HepG2 (cell line): ENCODE data around the gene KDM3B. TPM values are rescaled to one million over a fixed set of nuclear protein-coding genes. Genes with fewer than 3 reads are reported as not detected.

Source experiments
- ATAC-seq: fragments of 200-7000 bp; cut with Tn5 transposase; 3 replicates; pipeline ENCODE4 v1.9.1; 2020; ENCODE audit warnings: mild to moderate bottlenecking, moderate library complexity
- BruUV-seq: library from RNA; stranded (reverse); fragments of 400-500 nt; replicated peaks from 2 replicates; lab custom pipeline; 2021; lab: Mats Ljungman, UMichigan
- CTCF ChIA-PET: fragments of 300-600 bp; formaldehyde crosslinking; extraction: SDS; loops from one replicate; lab custom pipeline; 2021; ENCODE audit warnings: low total read pairs, inconsistent platforms, low intra/inter-chr PET ratio; lab: Yijun Ruan, JAX
- POLR2A ChIA-PET: fragments of 350-600 bp; sonication (Branson Sonifier 250); formaldehyde crosslinking; loops from one replicate; lab custom pipeline; 2020; ENCODE audit warnings: antibody characterized with exemption, inconsistent platforms; lab: Yijun Ruan, JAX
- DNase-seq: peaks from one replicate; pipeline ENCODE4 v3.0.0-alpha.2; 2015; ENCODE audit warnings: low spot score
- FAIRE-seq: peaks from 3 replicates; lab custom pipeline; 2011; peaks lifted over from hg19 to GRCh38; lab: Jason Lieb, UNC
- H2AFZ ChIP-seq: one replicate; pipeline ENCODE4 v1.6.1; 2011; ENCODE audit warnings: low read length, inconsistent platforms
- H3K27ac ChIP-seq: fragments of 300-600 bp; 3 replicates; pipeline ENCODE4 v1.8.0; 2011; ENCODE audit warnings: mixed run types, mild to moderate bottlenecking, mixed read lengths, low read length, inconsistent platforms; ENCODE audit not compliant: insufficient read depth; ENCODE audit errors: extremely low read length
- H3K27me3 ChIP-seq, 2 experiments: fragments of 200-600 bp in 1 of 2; 2 replicates in 1 of 2; 3 replicates in 1 of 2; pipeline versions ENCODE4 v1.6.0 to v1.8.0; 2011; ENCODE audit warnings: low read length in 2 of 2, mild to moderate bottlenecking in 2 of 2, moderate library complexity in 2 of 2, inconsistent platforms in 1 of 2; ENCODE audit not compliant: insufficient read depth in 2 of 2, control insufficient read depth in 1 of 2
- H3K36me3 ChIP-seq, 2 experiments: fragments of 200-600 bp in 1 of 2; replicated peaks in 1 of 2; 2 replicates in 1 of 2; 3 replicates in 1 of 2; pipeline versions ENCODE4 v1.5.1 to v1.8.0; 2011; ENCODE audit warnings: low read length in 2 of 2, inconsistent platforms in 1 of 2; ENCODE audit not compliant: insufficient read depth in 2 of 2, control insufficient read depth in 1 of 2
- H3K4me1 ChIP-seq: 2 replicates; pipeline ENCODE4 v1.5.1; 2012; ENCODE audit warnings: low read length, inconsistent platforms; ENCODE audit not compliant: insufficient read depth
- H3K4me2 ChIP-seq: 2 replicates; pipeline ENCODE4 v1.6.0; 2011; ENCODE audit warnings: low read depth, low read length, inconsistent platforms
- H3K4me3 ChIP-seq, 3 experiments: fragments of 200-600 bp in 1 of 3; sonication (generic), shearing (Covaris generic) in 1 of 3; replicated peaks in 1 of 3; 2 replicates each; pipeline ENCODE4 v1.5.1; 2011 to 2016; ENCODE audit warnings: low read length in 3 of 3, inconsistent platforms in 2 of 3, low read depth in 2 of 3, mild to moderate bottlenecking in 2 of 3, control low read depth in 1 of 3, mixed read lengths in 1 of 3; ENCODE audit not compliant: insufficient read depth in 1 of 3
- H3K79me2 ChIP-seq: one replicate; pipeline ENCODE4 v1.6.1; 2011; ENCODE audit warnings: low read length, inconsistent platforms; ENCODE audit not compliant: insufficient read depth
- H3K9ac ChIP-seq: 2 replicates; pipeline ENCODE4 v1.6.0; 2011; ENCODE audit warnings: mild to moderate bottlenecking, low read depth, low read length, inconsistent platforms; ENCODE audit not compliant: insufficient read depth
- H3K9me3 ChIP-seq: 2 replicates; pipeline ENCODE4 v1.5.1; 2012; ENCODE audit warnings: mild to moderate bottlenecking, low read length
- H4K20me1 ChIP-seq: 2 replicates; pipeline ENCODE4 v1.6.0; 2011; ENCODE audit warnings: inconsistent platforms, mild to moderate bottlenecking, low read length, moderate library complexity; ENCODE audit not compliant: insufficient read depth
- BRD4 ChIP-seq: sonication (generic); formaldehyde crosslinking; IDR thresholded peaks from 2 replicates; pipeline ENCODE4 v1.4.0; 2020; ENCODE audit warnings: missing genetic modification reagents
- CBX1 ChIP-seq: IDR thresholded peaks from one replicate; pipeline ENCODE4 v1.6.1; 2016; ENCODE audit warnings: antibody characterized with exemption, low read depth
- FOXK2 ChIP-seq: fragments of 450-650 bp; IDR thresholded peaks from 2 replicates; pipeline ENCODE4 v1.6.1; 2016
- KDM1A ChIP-seq: IDR thresholded peaks from 2 replicates; pipeline ENCODE4 v1.6.1; 2016; ENCODE audit warnings: missing compliant biosample characterization
- MAFG ChIP-seq: sonication (generic); formaldehyde crosslinking; IDR thresholded peaks from 2 replicates; pipeline ENCODE4 v1.5.1; 2020; ENCODE audit warnings: mild to moderate bottlenecking, missing genetic modification reagents
- MTF1 ChIP-seq: sonication (generic); formaldehyde crosslinking; IDR thresholded peaks from 2 replicates; pipeline ENCODE4 v1.5.0; 2020; ENCODE audit warnings: missing genetic modification reagents
- PHF5A ChIP-seq: IDR thresholded peaks from one replicate; pipeline ENCODE4 v1.6.1; 2018; ENCODE audit warnings: low read depth, missing genetic modification reagents; ENCODE audit not compliant: unreplicated experiment
- RARA ChIP-seq: IDR thresholded peaks from 2 replicates; pipeline ENCODE4 v1.6.1; 2016; ENCODE audit warnings: missing genetic modification reagents, missing compliant biosample characterization
- RFX1 ChIP-seq: fragments of 450-650 bp; IDR thresholded peaks from 2 replicates; pipeline ENCODE4 v1.6.1; 2017
- RFX3 ChIP-seq: IDR thresholded peaks from 2 replicates; pipeline ENCODE4 v1.6.1; 2016; ENCODE audit warnings: missing biosample characterization, missing genetic modification reagents
- TCF7 ChIP-seq: sonication (generic); IDR thresholded peaks from 2 replicates; pipeline ENCODE4 v1.6.1; 2016; ENCODE audit warnings: antibody characterized with exemption, low read depth
- WIZ ChIP-seq: sonication (generic); formaldehyde crosslinking; IDR thresholded peaks from 2 replicates; pipeline ENCODE4 v1.5.1; 2020; ENCODE audit warnings: mild to moderate bottlenecking, missing genetic modification reagents
- ZNF274 ChIP-seq: sonication (generic); formaldehyde crosslinking; IDR thresholded peaks from 2 replicates; pipeline ENCODE4 v1.5.1; 2020; ENCODE audit warnings: mild to moderate bottlenecking, missing genetic modification reagents
- ZNF30 ChIP-seq: sonication (generic); formaldehyde crosslinking; IDR thresholded peaks from 2 replicates; pipeline ENCODE4 v1.5.0; 2020; ENCODE audit warnings: mild to moderate bottlenecking, missing genetic modification reagents
- ZNF382 ChIP-seq: sonication (generic); formaldehyde crosslinking; IDR thresholded peaks from 2 replicates; pipeline ENCODE4 v1.5.0; 2020; ENCODE audit warnings: missing genetic modification reagents, mild to moderate bottlenecking, borderline replicate concordance
- ZNF543 ChIP-seq: sonication (generic); formaldehyde crosslinking; IDR thresholded peaks from 2 replicates; pipeline ENCODE4 v1.4.0; 2020; ENCODE audit warnings: mild to moderate bottlenecking, missing genetic modification reagents
- WGBS: methylation state at CpG from one replicate; pipeline ENCODE4 v1.1.6; 2017; ENCODE audit warnings: low lambda C conversion rate; 5-methylcytosine and 5-hydroxymethylcytosine counted together
- in situ Hi-C: cut with HindIII; loops from 2 replicates; pipeline ENCODE4 v1.10.0; 2017; ENCODE audit warnings: low pct_unique_long_range_greater_than_20kb; ENCODE audit not compliant: extremely low pct_ligation_motif_present
- intact Hi-C: fragments of 100-400 bp; cut with micrococcal nuclease; formaldehyde crosslinking; loops from one replicate; pipeline ENCODE4 v1.10.0; 2022; ENCODE audit not compliant: unreplicated experiment
- polyA plus RNA-seq, 8 experiments: library from polyadenylated mRNA; depleted of rRNA in 3 of 8; stranded (reverse) in 7 of 8; unstranded in 1 of 8; fragments of >200 nt; fragmentation: Illumina TruSeq in 4 of 8; extraction: Trizol in 4 of 8; gene quantifications; 2 replicates each; pipeline versions ENCODE4 v1.2.1 to v1.2.3, GENCODE V29; 2011 to 2016; ENCODE audit warnings: low read depth in 4 of 8, missing spikeins in 1 of 8, mixed read lengths in 1 of 8; ENCODE audit not compliant: insufficient read depth in 1 of 8
- total RNA-seq, 5 experiments: library from RNA; depleted of rRNA; stranded (reverse); fragments of >200 nt; fragmentation: Illumina TruSeq; extraction: Trizol; gene quantifications; 2 replicates each; pipeline ENCODE4 v1.2.3, GENCODE V29; 2016; ENCODE audit warnings: low read depth in 1 of 5
- TF ChIP-seq, protein P1 (sequence below): sonication (generic); formaldehyde crosslinking; IDR thresholded peaks from 2 replicates; pipeline ENCODE4 v1.4.0; 2020; ENCODE audit warnings: missing genetic modification reagents
- TF ChIP-seq, protein P2 (sequence below): sonication (generic); formaldehyde crosslinking; IDR thresholded peaks from 2 replicates; pipeline ENCODE4 v1.5.1; 2020; ENCODE audit warnings: mild to moderate bottlenecking, missing genetic modification reagents, borderline replicate concordance

KDM3B gene
- total and polyA plus RNA-seq, 2 of the 13 experiments (the other 11 are each of a cell fraction or from before 2014, with no cell fraction given) = 19.7 to 34.3 TPM

DNA sequence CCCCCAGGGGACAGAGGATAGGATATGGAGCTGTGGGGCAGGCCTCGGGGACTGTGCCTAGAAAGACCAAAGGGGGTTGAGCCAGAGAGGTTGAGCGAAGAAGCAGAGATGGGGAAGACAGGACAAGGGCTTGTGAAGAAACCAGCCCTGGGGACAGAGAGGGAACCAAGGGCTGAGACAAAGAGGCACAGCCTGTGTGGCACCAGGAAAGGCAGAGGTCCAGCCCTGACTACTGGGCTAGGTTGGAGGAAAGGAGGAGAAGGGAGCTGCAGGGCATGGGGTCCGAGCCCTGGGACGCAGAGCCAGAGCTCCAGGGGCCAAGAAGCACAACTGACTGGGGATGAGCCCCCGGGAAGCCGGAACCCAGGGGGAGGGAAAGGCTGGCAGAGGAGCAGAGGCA is 95.6 kb downstream of the KDM3B start (continued):
- TF ChIP-seq BRD4 (CRISPR knock-in tag) = no peak
- no peak for TF ChIP-seq ZNF543 (CRISPR knock-in tag)
- TF ChIP-seq WIZ (CRISPR knock-in tag) = no peak
- no peak for TF ChIP-seq KDM1A (CRISPR knock-in tag)
- TF ChIP-seq TCF7 = no peak
- TF ChIP-seq, protein P1, sequence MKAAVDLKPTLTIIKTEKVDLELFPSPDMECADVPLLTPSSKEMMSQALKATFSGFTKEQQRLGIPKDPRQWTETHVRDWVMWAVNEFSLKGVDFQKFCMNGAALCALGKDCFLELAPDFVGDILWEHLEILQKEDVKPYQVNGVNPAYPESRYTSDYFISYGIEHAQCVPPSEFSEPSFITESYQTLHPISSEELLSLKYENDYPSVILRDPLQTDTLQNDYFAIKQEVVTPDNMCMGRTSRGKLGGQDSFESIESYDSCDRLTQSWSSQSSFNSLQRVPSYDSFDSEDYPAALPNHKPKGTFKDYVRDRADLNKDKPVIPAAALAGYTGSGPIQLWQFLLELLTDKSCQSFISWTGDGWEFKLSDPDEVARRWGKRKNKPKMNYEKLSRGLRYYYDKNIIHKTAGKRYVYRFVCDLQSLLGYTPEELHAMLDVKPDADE (CRISPR knock-in tag) = no peak
- TF ChIP-seq CBX1 = no peak
- no peak for TF ChIP-seq ZNF274
- TF ChIP-seq RARA (CRISPR knock-in tag) = no peak
- TF ChIP-seq ZNF30 (CRISPR knock-in tag) = no peak
- TF ChIP-seq MTF1 = no peak
- TF ChIP-seq, all 625 proteins: peak for 0

DNA sequence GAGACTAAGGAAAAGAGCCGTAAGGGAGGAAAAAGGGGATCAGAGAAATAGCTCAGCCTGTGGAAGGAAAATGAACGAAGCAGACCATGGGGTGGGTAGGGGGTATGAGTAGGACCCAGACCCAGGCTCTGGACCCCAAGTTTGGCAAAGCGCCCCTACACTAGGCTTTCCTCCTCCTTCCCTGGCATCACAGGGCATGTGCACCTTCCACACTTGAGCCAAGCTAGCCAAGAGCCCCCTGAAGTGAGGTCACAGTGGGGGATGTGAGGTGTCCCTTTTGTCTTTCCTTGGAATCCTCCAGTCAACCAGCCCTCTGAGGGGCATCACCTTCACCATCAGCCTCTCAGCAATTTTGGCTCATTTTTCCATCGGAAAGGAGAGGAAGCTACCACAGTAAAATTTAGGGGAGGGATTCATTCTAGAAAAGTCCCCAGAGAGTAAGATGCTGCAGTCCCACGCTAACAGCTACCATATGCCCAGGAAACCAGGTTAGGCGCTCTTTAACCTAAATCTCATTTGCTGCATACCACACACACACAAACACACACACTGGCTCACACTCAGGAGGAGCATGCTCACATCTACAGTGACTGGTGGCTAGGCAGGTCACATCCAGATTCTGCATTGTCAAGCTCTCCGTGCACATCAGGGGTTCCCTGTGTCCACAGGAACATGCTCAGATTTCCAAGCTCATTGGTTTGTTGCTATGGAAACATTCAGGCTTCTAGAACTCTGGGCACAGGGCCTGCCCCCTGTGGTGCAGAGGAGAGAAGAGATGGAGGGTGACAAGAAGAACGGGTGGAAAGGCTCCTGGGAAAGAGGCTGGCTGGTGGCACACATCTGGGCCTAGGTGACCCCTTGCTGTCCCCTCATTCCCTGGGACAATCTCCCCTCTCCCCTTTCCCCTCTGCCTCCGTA is 96.3 kb downstream of the KDM3B start:
- no peak for DNase-seq
- no peak overlapping the region for H2AFZ ChIP-seq
- intact Hi-C loops = no loop called here
- H3K9ac ChIP-seq = no peak overlapping the region
- H4K20me1 ChIP-seq = no peaks in the 10 kb centered on the region
- no peaks in the 10 kb centered on the region for H3K9me3 ChIP-seq
- ChIA-PET POLR2A (interaction anchor here (0.8 to 2.4 kb wide), 7 partner anchors 17 to 127 kb away, joined by 3 to 11 read pairs (median 3); partner anchors contain the start of genes EGR1, ETF1 and HSPA9), CTCF (interaction anchor here (1.4 to 3.8 kb wide), 3 partner anchors 54 to 100 kb away, joined by 3 to 27 read pairs (median 12); no protein-coding TSS in a partner anchor)
- H3K36me3 ChIP-seq = no peaks in the 10 kb centered on the region
- peaks cover 49% of the 10 kb centered on the region for H3K4me1 ChIP-seq
- H3K27ac ChIP-seq = no peak overlapping the region
- H3K4me2 ChIP-seq = peak overlapping the region; percentile 89; the same call in 1 of the 2 replicates
- WGBS = 25% methylated on average over 8 of the region's 9 CpGs
- BruUV-seq = no TSS peak
- no peaks in the 10 kb centered on the region for H3K79me2 ChIP-seq
- FAIRE-seq = no peak
- TF ChIP-seq FOXK2 = no peak
- TF ChIP-seq ZNF382 (CRISPR knock-in tag) = no peak
- no peak for TF ChIP-seq PHF5A (CRISPR knock-in tag)
- TF ChIP-seq RFX3 = peak; percentile 59
- TF ChIP-seq, protein P2, sequence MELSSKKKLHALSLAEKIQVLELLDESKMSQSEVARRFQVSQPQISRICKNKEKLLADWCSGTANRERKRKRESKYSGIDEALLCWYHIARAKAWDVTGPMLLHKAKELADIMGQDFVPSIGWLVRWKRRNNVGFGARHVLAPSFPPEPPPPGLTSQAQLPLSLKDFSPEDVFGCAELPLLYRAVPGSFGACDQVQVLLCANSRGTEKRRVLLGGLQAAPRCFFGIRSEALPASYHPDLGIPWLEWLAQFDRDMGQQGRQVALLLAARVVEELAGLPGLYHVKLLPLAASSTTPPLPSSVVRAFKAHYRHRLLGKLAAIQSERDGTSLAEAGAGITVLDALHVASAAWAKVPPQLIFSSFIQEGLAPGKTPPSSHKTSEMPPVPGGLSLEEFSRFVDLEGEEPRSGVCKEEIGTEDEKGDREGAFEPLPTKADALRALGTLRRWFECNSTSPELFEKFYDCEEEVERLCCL (CRISPR knock-in tag) = no peak
- TF ChIP-seq MAFG (CRISPR knock-in tag) = no peak
- peak; percentile 55; the same call in 1 of the 2 replicates for TF ChIP-seq RFX1
- TF ChIP-seq, all 625 proteins: peak for 2
- no peak; the same call in 1 of the 3 replicates for ATAC-seq
- H3K4me3 ChIP-seq = peak overlapping the region in 1 of 3 experiments; percentile 65; a peak in 1 of 6 replicates
- in situ Hi-C loops = loop anchor here (10.0 kb wide), 1 partner anchor 56 kb away; no protein-coding TSS in a partner anchor
- H3K27me3 ChIP-seq = peaks cover under 1 to 17% of the 10 kb centered on the region in 2 experiments; a peak in 3 of 5 replicates
